GM12875 (cell line): ENCODE data around the gene C1orf115.

Experiments
- H3K4me3 ChIP-seq: one replicate; pipeline ENCODE4 v1.5.1; 2011; ENCODE audit warnings: low read depth, low read length, control low read depth
- TF ChIP-seq, protein P1 (sequence below): IDR thresholded peaks from 2 replicates; pipeline ENCODE4 v1.5.1; 2011; ENCODE audit warnings: low read depth, mild to moderate bottlenecking, control low read depth, inconsistent platforms, low read length, moderate library complexity, borderline replicate concordance; ENCODE audit not compliant: insufficient read depth

The C1orf115 gene, protein sequence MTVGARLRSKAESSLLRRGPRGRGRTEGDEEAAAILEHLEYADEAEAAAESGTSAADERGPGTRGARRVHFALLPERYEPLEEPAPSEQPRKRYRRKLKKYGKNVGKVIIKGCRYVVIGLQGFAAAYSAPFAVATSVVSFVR

DNA sequence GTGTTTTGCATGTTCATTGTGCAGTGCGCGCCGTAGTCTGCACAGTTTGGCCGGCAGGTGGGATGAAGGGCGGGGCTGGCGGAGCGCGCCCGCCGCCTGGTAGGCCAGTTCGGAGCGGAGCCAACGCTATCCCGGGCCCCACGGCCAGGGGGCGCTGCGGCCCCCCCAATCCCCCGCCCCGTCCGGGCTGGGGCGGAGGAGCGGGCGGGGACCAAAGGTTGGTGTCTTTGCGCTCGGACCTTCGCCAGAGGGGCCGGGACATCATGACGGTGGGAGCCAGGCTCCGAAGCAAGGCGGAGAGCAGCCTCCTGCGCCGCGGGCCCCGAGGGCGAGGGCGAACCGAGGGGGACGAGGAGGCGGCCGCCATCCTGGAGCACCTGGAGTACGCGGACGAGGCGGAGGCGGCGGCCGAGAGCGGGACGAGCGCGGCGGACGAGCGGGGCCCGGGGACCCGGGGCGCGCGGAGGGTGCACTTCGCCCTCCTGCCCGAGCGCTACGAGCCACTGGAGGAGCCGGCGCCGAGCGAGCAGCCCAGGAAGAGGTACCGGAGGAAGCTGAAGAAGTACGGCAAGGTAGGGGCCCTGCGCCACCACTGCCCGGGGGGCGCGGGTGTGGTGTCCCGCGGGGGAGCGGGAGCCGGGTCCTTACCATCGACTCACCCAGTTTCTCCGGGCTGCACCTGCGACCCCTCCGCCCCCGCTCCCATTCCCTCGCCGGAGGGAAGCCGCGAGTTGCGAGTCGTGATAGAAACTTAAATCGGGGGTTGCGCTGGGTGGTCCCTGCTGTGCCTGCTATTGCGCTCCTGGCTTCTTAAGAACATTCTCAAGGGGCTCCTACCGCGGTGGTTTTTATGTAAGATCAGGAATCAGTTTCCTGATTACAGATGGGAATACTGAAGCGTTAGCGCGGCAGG is at the start of gene C1orf115:
Gene C1orf115 (plus strand): TSS at position 224 of the 913 bp plus-strand sequence. CDS start 40 bp downstream, at position 264.
- TF ChIP-seq, protein P1, sequence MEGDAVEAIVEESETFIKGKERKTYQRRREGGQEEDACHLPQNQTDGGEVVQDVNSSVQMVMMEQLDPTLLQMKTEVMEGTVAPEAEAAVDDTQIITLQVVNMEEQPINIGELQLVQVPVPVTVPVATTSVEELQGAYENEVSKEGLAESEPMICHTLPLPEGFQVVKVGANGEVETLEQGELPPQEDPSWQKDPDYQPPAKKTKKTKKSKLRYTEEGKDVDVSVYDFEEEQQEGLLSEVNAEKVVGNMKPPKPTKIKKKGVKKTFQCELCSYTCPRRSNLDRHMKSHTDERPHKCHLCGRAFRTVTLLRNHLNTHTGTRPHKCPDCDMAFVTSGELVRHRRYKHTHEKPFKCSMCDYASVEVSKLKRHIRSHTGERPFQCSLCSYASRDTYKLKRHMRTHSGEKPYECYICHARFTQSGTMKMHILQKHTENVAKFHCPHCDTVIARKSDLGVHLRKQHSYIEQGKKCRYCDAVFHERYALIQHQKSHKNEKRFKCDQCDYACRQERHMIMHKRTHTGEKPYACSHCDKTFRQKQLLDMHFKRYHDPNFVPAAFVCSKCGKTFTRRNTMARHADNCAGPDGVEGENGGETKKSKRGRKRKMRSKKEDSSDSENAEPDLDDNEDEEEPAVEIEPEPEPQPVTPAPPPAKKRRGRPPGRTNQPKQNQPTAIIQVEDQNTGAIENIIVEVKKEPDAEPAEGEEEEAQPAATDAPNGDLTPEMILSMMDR: peak; percentile 98
- peak within 1 kb of the TSS; percentile 33 for H3K4me3 ChIP-seq

- H3K4me3 ChIP-seq: no peak overlapping the region
- TF ChIP-seq, protein P1: no peak
Observed at GRCh38 chr1:220642285-220642684, 47.9 kb upstream of the C1orf115 start.

GRCh38 chr1:220652995-220653394 is 37.2 kb upstream of the C1orf115 start:
- TF ChIP-seq, protein P1: no peak

GRCh38 chr1:220655509-220655908 is 34.7 kb upstream of the C1orf115 start:
- TF ChIP-seq, protein P1: no peak
- no peak overlapping the region for H3K4me3 ChIP-seq

More at GRCh38 chr1:220652995-220653394, 37.2 kb upstream of the C1orf115 start:
- H3K4me3 ChIP-seq: no peak overlapping the region

- no peak overlapping the region for H3K4me3 ChIP-seq
- TF ChIP-seq, protein P1: no peak
Observed at GRCh38 chr1:220655961-220656740, 34.0 kb upstream of the C1orf115 start.

DNA sequence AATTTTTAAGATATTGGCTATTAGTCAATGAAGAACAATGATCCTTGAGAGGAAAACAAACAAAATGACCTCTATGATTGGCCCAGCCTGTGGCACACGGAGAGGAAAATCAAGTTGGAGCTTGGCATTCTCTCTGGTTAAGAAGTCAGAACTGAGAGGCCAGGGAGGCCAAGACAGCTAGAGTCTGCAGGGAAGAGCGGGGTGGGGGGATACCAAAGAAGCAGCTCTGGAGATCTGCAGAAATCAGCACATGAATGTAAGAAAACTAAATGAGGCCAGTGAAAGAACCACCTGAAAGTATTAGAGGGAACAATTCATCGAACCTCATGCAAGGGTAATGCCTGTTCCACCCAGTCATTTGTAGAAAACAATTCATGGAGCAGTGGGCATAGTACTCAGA is 23.8 kb upstream of the C1orf115 start:
- TF ChIP-seq, protein P1: no peak
- no peak overlapping the region for H3K4me3 ChIP-seq
